A549 (cell line): ENCODE measurements around the gene APBB2.

Experiments used
- BHLHE40 ChIP-seq: IDR thresholded peaks from 2 replicates; pipeline ENCODE4 v1.6.1; 2012; ENCODE audit warnings: low read depth, low read length, inconsistent platforms
- CHD4 ChIP-seq: fragments of 200-600 bp; sonication (generic); IDR thresholded peaks from 2 replicates; pipeline ENCODE4 v1.6.1; 2016; ENCODE audit warnings: antibody characterized with exemption, mild to moderate bottlenecking, borderline replicate concordance
- CTCF ChIP-seq: fragments of >200 bp; sonication (Bioruptor Twin); formaldehyde crosslinking; IDR thresholded peaks from 3 replicates; pipeline ENCODE4 v1.5.1; 2016
- EHMT2 ChIP-seq: fragments of 200-600 bp; sonication (generic); IDR thresholded peaks from 2 replicates; pipeline ENCODE4 v1.6.1; 2016; ENCODE audit warnings: antibody characterized with exemption, low read depth, mild to moderate bottlenecking, moderate library complexity
- EP300 ChIP-seq, 2 experiments: fragments of >200 bp; sonication (Bioruptor Twin); formaldehyde crosslinking; IDR thresholded peaks; 2 replicates in 1 of 2; 3 replicates in 1 of 2; pipeline ENCODE4 v1.6.1; 2016 to 2017
- JUN ChIP-seq, 2 experiments: fragments of >200 bp; sonication (Bioruptor Twin); formaldehyde crosslinking; IDR thresholded peaks; 2 replicates in 1 of 2; 3 replicates in 1 of 2; pipeline ENCODE4 v1.6.1; 2016 to 2017
- KDM1A ChIP-seq: fragments of 200-600 bp; sonication (generic); IDR thresholded peaks from 2 replicates; pipeline ENCODE4 v1.6.1; 2016; ENCODE audit warnings: low read depth, mild to moderate bottlenecking
- MAX ChIP-seq: IDR thresholded peaks from 2 replicates; pipeline ENCODE4 v1.6.1; 2012
- POLR2A ChIP-seq: IDR thresholded peaks from 2 replicates; pipeline ENCODE4 v1.6.1; 2012; ENCODE audit warnings: mild to moderate bottlenecking, low read length
- RAD21 ChIP-seq, 2 experiments: fragments of >200 bp in 1 of 2; sonication (Bioruptor Twin) in 1 of 2; formaldehyde crosslinking in 1 of 2; IDR thresholded peaks in 1 of 2; conservative IDR thresholded peaks in 1 of 2; 2 replicates in 1 of 2; 3 replicates in 1 of 2; pipeline ENCODE4 v1.6.1; 2012 to 2018; ENCODE audit warnings: inconsistent platforms in 1 of 2
- TP53 ChIP-seq: fragments of 250-450 bp; sonication (Bioruptor Pico); IDR thresholded peaks from 2 replicates; pipeline ENCODE4 v1.5.0; 2021; ENCODE audit warnings: mild to moderate bottlenecking, moderate library complexity
- TF ChIP-seq, protein P1 (sequence below): IDR thresholded peaks from 2 replicates; pipeline ENCODE4 v1.6.1; 2012
- TF ChIP-seq, protein P2 (sequence below): fragments of 200-600 bp; sonication (generic); IDR thresholded peaks from 2 replicates; pipeline ENCODE4 v1.6.1; 2016; ENCODE audit warnings: antibody characterized with exemption, mild to moderate bottlenecking, moderate library complexity

- TF ChIP-seq CTCF (no peak), BHLHE40 (no peak), KDM1A (no peak), EP300 (IDR thresholded peaks at IDR 0.05) (no peak), POLR2A (no peak), TP53 (CRISPR knock-in tag) (no peak), MAX (no peak), EHMT2 (no peak), RAD21 (conservative IDR thresholded peaks at IDR 0.05 in 1 of 2, IDR thresholded peaks at IDR 0.05 in 1 of 2) (no peak), JUN (IDR thresholded peaks at IDR 0.05) (no peak), CHD4 (no peak)
- TF ChIP-seq, protein P1, sequence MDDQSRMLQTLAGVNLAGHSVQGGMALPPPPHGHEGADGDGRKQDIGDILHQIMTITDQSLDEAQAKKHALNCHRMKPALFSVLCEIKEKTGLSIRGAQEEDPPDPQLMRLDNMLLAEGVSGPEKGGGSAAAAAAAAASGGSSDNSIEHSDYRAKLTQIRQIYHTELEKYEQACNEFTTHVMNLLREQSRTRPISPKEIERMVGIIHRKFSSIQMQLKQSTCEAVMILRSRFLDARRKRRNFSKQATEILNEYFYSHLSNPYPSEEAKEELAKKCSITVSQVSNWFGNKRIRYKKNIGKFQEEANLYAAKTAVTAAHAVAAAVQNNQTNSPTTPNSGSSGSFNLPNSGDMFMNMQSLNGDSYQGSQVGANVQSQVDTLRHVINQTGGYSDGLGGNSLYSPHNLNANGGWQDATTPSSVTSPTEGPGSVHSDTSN, result no peak
- TF ChIP-seq, protein P2, sequence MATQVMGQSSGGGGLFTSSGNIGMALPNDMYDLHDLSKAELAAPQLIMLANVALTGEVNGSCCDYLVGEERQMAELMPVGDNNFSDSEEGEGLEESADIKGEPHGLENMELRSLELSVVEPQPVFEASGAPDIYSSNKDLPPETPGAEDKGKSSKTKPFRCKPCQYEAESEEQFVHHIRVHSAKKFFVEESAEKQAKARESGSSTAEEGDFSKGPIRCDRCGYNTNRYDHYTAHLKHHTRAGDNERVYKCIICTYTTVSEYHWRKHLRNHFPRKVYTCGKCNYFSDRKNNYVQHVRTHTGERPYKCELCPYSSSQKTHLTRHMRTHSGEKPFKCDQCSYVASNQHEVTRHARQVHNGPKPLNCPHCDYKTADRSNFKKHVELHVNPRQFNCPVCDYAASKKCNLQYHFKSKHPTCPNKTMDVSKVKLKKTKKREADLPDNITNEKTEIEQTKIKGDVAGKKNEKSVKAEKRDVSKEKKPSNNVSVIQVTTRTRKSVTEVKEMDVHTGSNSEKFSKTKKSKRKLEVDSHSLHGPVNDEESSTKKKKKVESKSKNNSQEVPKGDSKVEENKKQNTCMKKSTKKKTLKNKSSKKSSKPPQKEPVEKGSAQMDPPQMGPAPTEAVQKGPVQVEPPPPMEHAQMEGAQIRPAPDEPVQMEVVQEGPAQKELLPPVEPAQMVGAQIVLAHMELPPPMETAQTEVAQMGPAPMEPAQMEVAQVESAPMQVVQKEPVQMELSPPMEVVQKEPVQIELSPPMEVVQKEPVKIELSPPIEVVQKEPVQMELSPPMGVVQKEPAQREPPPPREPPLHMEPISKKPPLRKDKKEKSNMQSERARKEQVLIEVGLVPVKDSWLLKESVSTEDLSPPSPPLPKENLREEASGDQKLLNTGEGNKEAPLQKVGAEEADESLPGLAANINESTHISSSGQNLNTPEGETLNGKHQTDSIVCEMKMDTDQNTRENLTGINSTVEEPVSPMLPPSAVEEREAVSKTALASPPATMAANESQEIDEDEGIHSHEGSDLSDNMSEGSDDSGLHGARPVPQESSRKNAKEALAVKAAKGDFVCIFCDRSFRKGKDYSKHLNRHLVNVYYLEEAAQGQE, result no peak
These were observed 82.2 kb downstream of the APBB2 start for GRCh38 chr4:41132055-41132683.
